ENCODE data around the gene CTNNBL1. TPM values are rescaled to one million over a fixed set of nuclear protein-coding genes. Genes with fewer than 3 reads are reported as not detected.

CTNNBL1 gene
- total RNA-seq, 1 experiment from 2014 or later = 45.2 TPM

- no peaks in the 10 kb centered on the region for H3K9me3 Mint-ChIP-seq (ENCODE audit: unreplicated experiment)
- no peaks in the 10 kb centered on the region for H3K27me3 Mint-ChIP-seq (ENCODE audit: insufficient read depth, unreplicated experiment)
- intact Hi-C loops (cut with micrococcal nuclease) = no loop called here
- DNase-seq (ENCODE audit: unreplicated experiment) = no peak
- H3K4me3 Mint-ChIP-seq (ENCODE audit: unreplicated experiment) = no peak overlapping the region
- no peak overlapping the region for H3K27ac Mint-ChIP-seq (ENCODE audit: low read depth, unreplicated experiment)
- no peaks in the 10 kb centered on the region for H3K4me1 Mint-ChIP-seq (ENCODE audit: insufficient read depth, unreplicated experiment)
- peaks cover 17% of the 10 kb centered on the region for H3K36me3 Mint-ChIP-seq (ENCODE audit: insufficient read depth, unreplicated experiment)
- BruUV-seq (replicated peaks) = no TSS peak
- TF ChIP-seq, protein P1, sequence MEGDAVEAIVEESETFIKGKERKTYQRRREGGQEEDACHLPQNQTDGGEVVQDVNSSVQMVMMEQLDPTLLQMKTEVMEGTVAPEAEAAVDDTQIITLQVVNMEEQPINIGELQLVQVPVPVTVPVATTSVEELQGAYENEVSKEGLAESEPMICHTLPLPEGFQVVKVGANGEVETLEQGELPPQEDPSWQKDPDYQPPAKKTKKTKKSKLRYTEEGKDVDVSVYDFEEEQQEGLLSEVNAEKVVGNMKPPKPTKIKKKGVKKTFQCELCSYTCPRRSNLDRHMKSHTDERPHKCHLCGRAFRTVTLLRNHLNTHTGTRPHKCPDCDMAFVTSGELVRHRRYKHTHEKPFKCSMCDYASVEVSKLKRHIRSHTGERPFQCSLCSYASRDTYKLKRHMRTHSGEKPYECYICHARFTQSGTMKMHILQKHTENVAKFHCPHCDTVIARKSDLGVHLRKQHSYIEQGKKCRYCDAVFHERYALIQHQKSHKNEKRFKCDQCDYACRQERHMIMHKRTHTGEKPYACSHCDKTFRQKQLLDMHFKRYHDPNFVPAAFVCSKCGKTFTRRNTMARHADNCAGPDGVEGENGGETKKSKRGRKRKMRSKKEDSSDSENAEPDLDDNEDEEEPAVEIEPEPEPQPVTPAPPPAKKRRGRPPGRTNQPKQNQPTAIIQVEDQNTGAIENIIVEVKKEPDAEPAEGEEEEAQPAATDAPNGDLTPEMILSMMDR (IDR thresholded peaks at IDR 0.05; ENCODE audit: unreplicated experiment) = no peak
- ChIA-PET POLR2A (no interaction called here), CTCF (interaction anchor here (0.9 kb wide), 2 partner anchors 27 to 159 kb away, joined by 3 to 4 read pairs; no protein-coding TSS in a partner anchor)
Observed at GRCh38 chr20:37839955-37840354, 146.1 kb downstream of the CTNNBL1 start.

GRCh38 chr20:37841389-37841788 lies 147.6 kb downstream of the CTNNBL1 start:
- DNase-seq (ENCODE audit: unreplicated experiment) = no peak
- Mint-ChIP-seq H3K36me3 (ENCODE audit: insufficient read depth, unreplicated experiment) (peaks cover 12% of the 10 kb centered on the region), H3K4me1 (ENCODE audit: insufficient read depth, unreplicated experiment) (no peaks in the 10 kb centered on the region), H3K27me3 (ENCODE audit: insufficient read depth, unreplicated experiment) (no peaks in the 10 kb centered on the region), H3K9me3 (ENCODE audit: unreplicated experiment) (no peaks in the 10 kb centered on the region), H3K4me3 (ENCODE audit: unreplicated experiment) (no peak overlapping the region), H3K27ac (ENCODE audit: low read depth, unreplicated experiment) (no peak overlapping the region)
- TF ChIP-seq, protein P1 (IDR thresholded peaks at IDR 0.05; ENCODE audit: unreplicated experiment) = no peak
- ChIA-PET CTCF (interaction anchor here (0.7 to 1.1 kb wide), 3 partner anchors 276 to 1438 kb away, joined by 3 to 4 read pairs (median 4); no protein-coding TSS in a partner anchor), POLR2A (interaction anchor here (0.6 to 0.7 kb wide), 2 partner anchors 23 to 118 kb away, joined by 3 to 4 read pairs; no protein-coding TSS in a partner anchor)
- intact Hi-C loops (cut with micrococcal nuclease) = no loop called here
- no TSS peak for BruUV-seq (replicated peaks)

- CTCF ChIA-PET = interaction anchor here (0.7 kb wide), 1 partner anchor 1439 kb away, joined by 3 read pairs; no protein-coding TSS in a partner anchor
- intact Hi-C loops (cut with micrococcal nuclease) = no loop called here
- Mint-ChIP-seq H3K9me3 (ENCODE audit: unreplicated experiment) (no peaks in the 10 kb centered on the region), H3K4me1 (ENCODE audit: insufficient read depth, unreplicated experiment) (no peaks in the 10 kb centered on the region), H3K27me3 (ENCODE audit: insufficient read depth, unreplicated experiment) (no peaks in the 10 kb centered on the region), H3K4me3 (ENCODE audit: unreplicated experiment) (no peak overlapping the region), H3K36me3 (ENCODE audit: insufficient read depth, unreplicated experiment) (peaks cover 10% of the 10 kb centered on the region), H3K27ac (ENCODE audit: low read depth, unreplicated experiment) (no peak overlapping the region)
- no TSS peak for BruUV-seq (replicated peaks)
- no peak for DNase-seq (ENCODE audit: unreplicated experiment)
- POLR2A ChIA-PET = interaction anchor here (0.6 to 0.7 kb wide), 2 partner anchors 23 to 117 kb away, joined by 3 to 4 read pairs; no protein-coding TSS in a partner anchor
- TF ChIP-seq, protein P1 (IDR thresholded peaks at IDR 0.05; ENCODE audit: unreplicated experiment) = no peak
Observed at GRCh38 chr20:37841971-37842370, 148.1 kb downstream of the CTNNBL1 start.

DNA sequence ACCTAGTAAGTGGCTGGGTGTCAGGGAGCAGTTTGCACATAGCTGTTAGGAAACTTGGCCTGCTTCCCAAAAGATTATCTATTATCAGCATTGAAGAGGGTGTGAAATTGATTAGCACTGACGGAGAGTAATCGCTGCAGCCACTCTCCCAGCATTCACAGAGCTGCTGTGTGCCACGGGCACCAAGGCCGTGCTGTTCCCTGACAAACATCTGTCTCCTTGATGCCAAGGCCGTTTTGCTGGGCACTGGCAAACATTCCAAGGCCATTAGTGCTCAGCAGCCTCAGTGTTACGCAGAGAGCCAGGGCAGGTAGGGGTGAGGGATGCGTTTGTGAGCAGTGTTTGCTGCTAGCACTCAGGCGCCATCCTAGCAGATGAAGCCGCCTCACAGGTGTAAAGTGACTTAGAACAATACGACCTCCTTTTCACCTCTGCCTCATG lies 151.4 kb downstream of the CTNNBL1 start:
- no peaks in the 10 kb centered on the region for H3K4me1 Mint-ChIP-seq (ENCODE audit: insufficient read depth, unreplicated experiment)
- H3K27me3 Mint-ChIP-seq (ENCODE audit: insufficient read depth, unreplicated experiment) = no peaks in the 10 kb centered on the region
- intact Hi-C loops (cut with micrococcal nuclease) = no loop called here
- H3K27ac Mint-ChIP-seq (ENCODE audit: low read depth, unreplicated experiment) = no peak overlapping the region
- DNase-seq (ENCODE audit: unreplicated experiment) = no peak
- CTCF ChIA-PET = interaction anchor here (0.6 kb wide), 1 partner anchor 802 kb away, joined by 3 read pairs; no protein-coding TSS in a partner anchor
- peaks cover 26% of the 10 kb centered on the region for H3K36me3 Mint-ChIP-seq (ENCODE audit: insufficient read depth, unreplicated experiment)
- POLR2A ChIA-PET = interaction anchor here (0.5 kb wide), 1 partner anchor 50 kb away, joined by 4 read pairs; no protein-coding TSS in a partner anchor
- BruUV-seq (replicated peaks) = no TSS peak
- TF ChIP-seq, protein P1 (IDR thresholded peaks at IDR 0.05; ENCODE audit: unreplicated experiment) = no peak
- no peaks in the 10 kb centered on the region for H3K9me3 Mint-ChIP-seq (ENCODE audit: unreplicated experiment)
- no peak overlapping the region for H3K4me3 Mint-ChIP-seq (ENCODE audit: unreplicated experiment)
